Measurements from ENCODE around the gene PECR.
"Not testable (repeated sequence)": the region's sequence is repeated elsewhere in the genome, so short reads cannot be mapped to it uniquely, and the experiment has no call there.

PECR gene

DNA sequence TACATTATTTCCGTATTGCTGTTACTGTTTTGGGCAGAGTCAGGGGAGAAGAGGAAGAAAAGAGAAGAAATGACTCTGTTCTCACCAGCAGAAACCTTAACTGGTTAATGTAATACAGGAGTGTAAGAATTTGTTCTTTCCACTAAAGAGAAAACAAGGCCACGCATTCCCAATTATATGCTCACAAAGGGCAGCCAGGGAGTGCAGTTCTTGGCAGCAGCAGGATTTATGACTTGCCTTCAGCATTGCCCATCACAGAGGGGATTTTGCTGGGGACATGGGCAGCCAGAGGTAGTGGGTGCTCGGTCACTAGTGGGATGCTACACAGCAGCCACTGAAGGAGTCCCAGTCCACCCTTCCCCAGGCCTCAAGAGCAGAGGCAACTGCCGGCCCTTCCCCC lies 86.7 kb downstream of the PECR start:
- no peaks in the 10 kb centered on the region for H3K9me3 ChIP-seq (ENCODE audit: control insufficient read depth, low read length)
- H3K4me1 ChIP-seq, result no peaks in the 10 kb centered on the region
- no peak overlapping the region for H3K27ac ChIP-seq
- peaks cover 6% of the 10 kb centered on the region for H3K79me2 ChIP-seq
- no peak overlapping the region for H3K4me3 ChIP-seq (ENCODE audit: low read depth, low read length)
- H3K9ac ChIP-seq, result no peak overlapping the region
- TF ChIP-seq, protein P1, sequence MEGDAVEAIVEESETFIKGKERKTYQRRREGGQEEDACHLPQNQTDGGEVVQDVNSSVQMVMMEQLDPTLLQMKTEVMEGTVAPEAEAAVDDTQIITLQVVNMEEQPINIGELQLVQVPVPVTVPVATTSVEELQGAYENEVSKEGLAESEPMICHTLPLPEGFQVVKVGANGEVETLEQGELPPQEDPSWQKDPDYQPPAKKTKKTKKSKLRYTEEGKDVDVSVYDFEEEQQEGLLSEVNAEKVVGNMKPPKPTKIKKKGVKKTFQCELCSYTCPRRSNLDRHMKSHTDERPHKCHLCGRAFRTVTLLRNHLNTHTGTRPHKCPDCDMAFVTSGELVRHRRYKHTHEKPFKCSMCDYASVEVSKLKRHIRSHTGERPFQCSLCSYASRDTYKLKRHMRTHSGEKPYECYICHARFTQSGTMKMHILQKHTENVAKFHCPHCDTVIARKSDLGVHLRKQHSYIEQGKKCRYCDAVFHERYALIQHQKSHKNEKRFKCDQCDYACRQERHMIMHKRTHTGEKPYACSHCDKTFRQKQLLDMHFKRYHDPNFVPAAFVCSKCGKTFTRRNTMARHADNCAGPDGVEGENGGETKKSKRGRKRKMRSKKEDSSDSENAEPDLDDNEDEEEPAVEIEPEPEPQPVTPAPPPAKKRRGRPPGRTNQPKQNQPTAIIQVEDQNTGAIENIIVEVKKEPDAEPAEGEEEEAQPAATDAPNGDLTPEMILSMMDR (IDR thresholded peaks at IDR 0.05), result no peak
- H3K27me3 ChIP-seq (ENCODE audit: control insufficient read depth, insufficient read depth, low read length), result no peaks in the 10 kb centered on the region
- no peaks in the 10 kb centered on the region for H3K36me3 ChIP-seq (ENCODE audit: control insufficient read depth, insufficient read depth, low read length)
- H2AFZ ChIP-seq, result no peak overlapping the region
- H3K4me2 ChIP-seq (ENCODE audit: low read length), result no peak overlapping the region

DNA sequence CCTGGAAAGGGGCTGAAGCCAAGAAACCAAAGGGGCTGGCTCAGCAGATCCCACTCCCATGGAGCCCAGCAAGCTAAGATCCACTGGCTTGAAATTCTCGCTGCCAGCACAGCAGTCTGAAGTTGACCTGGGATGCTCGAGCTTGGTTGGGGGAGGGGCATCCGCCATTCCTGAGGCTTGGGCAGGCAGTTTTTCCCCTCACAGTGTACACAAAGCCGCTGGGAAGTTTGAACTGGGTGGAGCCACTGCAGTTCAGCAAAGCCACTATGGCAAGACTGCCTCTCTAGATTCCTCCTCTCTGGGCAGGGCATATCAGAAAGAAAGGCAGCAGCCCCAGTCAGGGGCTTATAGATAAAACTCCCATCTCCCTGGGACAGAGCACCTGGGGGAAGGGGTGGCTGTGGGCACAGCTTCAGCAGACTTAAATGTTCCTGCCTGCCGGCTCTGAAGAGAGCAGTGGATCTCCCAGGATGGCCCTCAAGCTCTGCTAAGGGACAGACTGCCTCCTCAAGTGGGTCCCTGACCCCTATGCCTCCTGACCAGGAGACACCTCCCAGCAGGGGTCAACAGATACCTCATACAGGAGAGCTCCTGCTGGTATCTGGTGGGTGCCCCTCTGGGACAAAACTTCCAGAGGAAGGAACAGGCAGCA lies 92.9 kb downstream of the PECR start:
- not testable (repeated sequence) for H3K79me2 ChIP-seq; H3K27ac ChIP-seq; H2AFZ ChIP-seq; H3K27me3 ChIP-seq (ENCODE audit: control insufficient read depth, insufficient read depth, low read length); H3K36me3 ChIP-seq (ENCODE audit: control insufficient read depth, insufficient read depth, low read length); H3K9ac ChIP-seq; H3K4me2 ChIP-seq (ENCODE audit: low read length); H3K4me3 ChIP-seq (ENCODE audit: low read depth, low read length); H3K4me1 ChIP-seq; H3K9me3 ChIP-seq (ENCODE audit: control insufficient read depth, low read length)
